ENCODE results near the gene SORCS2. TPM values are rescaled to one million over a fixed set of nuclear protein-coding genes. Genes with fewer than 3 reads are reported as not detected.

SORCS2 gene
- polyA plus RNA-seq, 3 donors: 0.46 to 0.55 TPM; not detected in 1

DNA sequence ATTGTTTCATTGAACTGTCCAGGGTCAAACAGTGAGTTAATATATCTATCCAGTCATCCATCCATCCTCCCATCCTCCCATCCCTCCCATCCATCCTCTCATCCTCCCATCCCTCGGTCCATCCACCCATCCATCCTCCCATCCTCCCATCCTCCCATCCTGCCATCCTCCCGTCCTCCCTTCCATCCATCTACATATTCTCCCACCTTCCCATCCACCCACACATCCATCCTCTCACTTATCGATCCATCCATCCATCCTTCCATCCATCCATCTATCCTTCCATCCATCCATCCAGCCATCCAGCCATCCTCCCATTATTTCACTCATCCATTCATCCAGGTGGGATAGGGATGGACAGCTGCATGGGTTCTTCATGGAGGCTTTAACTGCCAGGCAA, 277.8 kb downstream of the SORCS2 start:
- Histone ChIP-seq H3K27ac (ENCODE audit: low read depth in 1 of 2, low read length in 2 of 2) (no peak overlapping the region), H2AFZ (ENCODE audit: insufficient read depth, low read depth, low read length, poor library complexity, severe bottlenecking) (no peak overlapping the region), H3K4me3 (replicated peaks in 1 of 3; ENCODE audit: low read depth in 2 of 3, low read length in 3 of 3) (no peak overlapping the region), H3K9me3 (replicated peaks in 1 of 2; ENCODE audit: control insufficient read depth in 1 of 2, insufficient read depth in 1 of 2, low read length in 2 of 2) (peaks cover 0 to 10% of the 10 kb centered on the region in 2 donors), H3K9ac (ENCODE audit: insufficient read depth, low read length, poor library complexity, severe bottlenecking) (no peak overlapping the region), H3K4me2 (replicated peaks; ENCODE audit: extremely low read depth, low read length, poor library complexity, severe bottlenecking) (no peak overlapping the region), H3K36me3 (replicated peaks in 1 of 2; ENCODE audit: control insufficient read depth in 1 of 2, insufficient read depth in 2 of 2, low read length in 2 of 2) (no peaks in the 10 kb centered on the region), H3K27me3 (ENCODE audit: control insufficient read depth in 2 of 2, insufficient read depth in 2 of 2, low read length in 2 of 2) (no peaks in the 10 kb centered on the region), H4K20me1 (ENCODE audit: insufficient read depth, low read length) (no peaks in the 10 kb centered on the region), H3K4me1 (ENCODE audit: control insufficient read depth in 1 of 2, insufficient read depth in 2 of 2, low read length in 2 of 2) (no peaks in the 10 kb centered on the region), H3K79me2 (ENCODE audit: insufficient read depth, low read length) (no peaks in the 10 kb centered on the region)
- Mint-ChIP-seq H3K4me1 (no peaks in the 10 kb centered on the region), H3K4me3 (no peak overlapping the region), H3K27ac (no peak overlapping the region), H3K36me3 (no peaks in the 10 kb centered on the region), H3K9me3 (peaks cover 0 to 7% (median 0%) of the 10 kb centered on the region in 7 donors), H3K27me3 (ENCODE audit: low read depth in 3 of 3) (peaks cover 17 to 21% (median 19%) of the 10 kb centered on the region in 3 donors)
- 95% methylated on average over 3 of the region's 3 CpGs for WGBS (ENCODE audit: insufficient coverage)
- TF ChIP-seq, protein P1, sequence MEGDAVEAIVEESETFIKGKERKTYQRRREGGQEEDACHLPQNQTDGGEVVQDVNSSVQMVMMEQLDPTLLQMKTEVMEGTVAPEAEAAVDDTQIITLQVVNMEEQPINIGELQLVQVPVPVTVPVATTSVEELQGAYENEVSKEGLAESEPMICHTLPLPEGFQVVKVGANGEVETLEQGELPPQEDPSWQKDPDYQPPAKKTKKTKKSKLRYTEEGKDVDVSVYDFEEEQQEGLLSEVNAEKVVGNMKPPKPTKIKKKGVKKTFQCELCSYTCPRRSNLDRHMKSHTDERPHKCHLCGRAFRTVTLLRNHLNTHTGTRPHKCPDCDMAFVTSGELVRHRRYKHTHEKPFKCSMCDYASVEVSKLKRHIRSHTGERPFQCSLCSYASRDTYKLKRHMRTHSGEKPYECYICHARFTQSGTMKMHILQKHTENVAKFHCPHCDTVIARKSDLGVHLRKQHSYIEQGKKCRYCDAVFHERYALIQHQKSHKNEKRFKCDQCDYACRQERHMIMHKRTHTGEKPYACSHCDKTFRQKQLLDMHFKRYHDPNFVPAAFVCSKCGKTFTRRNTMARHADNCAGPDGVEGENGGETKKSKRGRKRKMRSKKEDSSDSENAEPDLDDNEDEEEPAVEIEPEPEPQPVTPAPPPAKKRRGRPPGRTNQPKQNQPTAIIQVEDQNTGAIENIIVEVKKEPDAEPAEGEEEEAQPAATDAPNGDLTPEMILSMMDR (IDR thresholded peaks at IDR 0.05): no peak
- intact Hi-C loops (cut with micrococcal nuclease): no loop called here
- no peak for DNase-seq

- WGBS (ENCODE audit: insufficient coverage): 91% methylated on average over 7 of the region's 8 CpGs
- Histone ChIP-seq H3K27ac (ENCODE audit: low read depth in 1 of 2, low read length in 2 of 2) (no peak overlapping the region), H3K27me3 (ENCODE audit: control insufficient read depth in 2 of 2, insufficient read depth in 2 of 2, low read length in 2 of 2) (no peaks in the 10 kb centered on the region), H3K4me1 (ENCODE audit: control insufficient read depth in 1 of 2, insufficient read depth in 2 of 2, low read length in 2 of 2) (no peaks in the 10 kb centered on the region), H4K20me1 (ENCODE audit: insufficient read depth, low read length) (no peaks in the 10 kb centered on the region), H3K4me2 (replicated peaks; ENCODE audit: extremely low read depth, low read length, poor library complexity, severe bottlenecking) (no peak overlapping the region), H3K4me3 (replicated peaks in 1 of 3; ENCODE audit: low read depth in 2 of 3, low read length in 3 of 3) (no peak overlapping the region), H3K36me3 (replicated peaks in 1 of 2; ENCODE audit: control insufficient read depth in 1 of 2, insufficient read depth in 2 of 2, low read length in 2 of 2) (no peaks in the 10 kb centered on the region), H2AFZ (ENCODE audit: insufficient read depth, low read depth, low read length, poor library complexity, severe bottlenecking) (no peak overlapping the region), H3K79me2 (ENCODE audit: insufficient read depth, low read length) (no peaks in the 10 kb centered on the region), H3K9me3 (replicated peaks in 1 of 2; ENCODE audit: control insufficient read depth in 1 of 2, insufficient read depth in 1 of 2, low read length in 2 of 2) (peaks cover 0 to 10% of the 10 kb centered on the region in 2 donors), H3K9ac (ENCODE audit: insufficient read depth, low read length, poor library complexity, severe bottlenecking) (no peak overlapping the region)
- Mint-ChIP-seq H3K27me3 (ENCODE audit: low read depth in 3 of 3) (peaks cover 17 to 21% (median 19%) of the 10 kb centered on the region in 3 donors), H3K9me3 (peaks cover 0 to 7% (median 0%) of the 10 kb centered on the region in 7 donors), H3K36me3 (no peaks in the 10 kb centered on the region), H3K4me3 (no peak overlapping the region), H3K27ac (peak overlapping the region in 2 of 7 donors; percentile 2 to 8), H3K4me1 (no peaks in the 10 kb centered on the region)
- DNase-seq: no peak
- intact Hi-C loops (cut with micrococcal nuclease): no loop called here
- TF ChIP-seq, protein P1 (IDR thresholded peaks at IDR 0.05): no peak
These were observed 278.3 kb downstream of the SORCS2 start for GRCh38 chr4:7470522-7471128.

Data from CD14-positive monocyte (primary cell).